Right renal cortex interstitium (tissue), 3 donors: ENCODE results near the gene LRBA. TPM values are rescaled to one million over a fixed set of nuclear protein-coding genes. Genes with fewer than 3 reads are reported as not detected.
"Not testable (repeated sequence)": the region's sequence is repeated elsewhere in the genome, so short reads cannot be mapped to it uniquely, and the experiment has no call there.

Experiments used
- DNase-seq, 3 donors: peaks; one replicate each; pipeline ENCODE4 v3.0.0-alpha.2; 2013; ENCODE audit warnings: low read depth in 3 of 3, low spot score in 2 of 3
- polyA plus RNA-seq, 3 donors: library from polyadenylated mRNA; unstranded; fragments of 120-200 nt; gene quantifications; one replicate each; pipeline ENCODE4 v1.2.1, GENCODE V29; 2013; ENCODE audit not compliant: insufficient read length in 3 of 3

LRBA gene
- polyA plus RNA-seq = 10 to 100 TPM; 73.2 to 74.5 (median 73.8) TPM

GRCh38 chr4:151014521-151015458, at the start of gene LRBA:
LRBA (minus strand) TSS chr4:151015284; CDS start chr4:151014642, 642 bp downstream.
- DNase-seq = peak; percentile 67 to 74 (median 72)

GRCh38 chr4:151063143-151063542, 48.1 kb upstream of the LRBA start:
- DNase-seq = not testable (repeated sequence)

- no peak for DNase-seq
These were observed 40.5 kb upstream of the LRBA start for GRCh38 chr4:151055539-151055938.

- DNase-seq = no peak
These were observed 37.7 kb upstream of the LRBA start for GRCh38 chr4:151052785-151053184.

- DNase-seq = no peak
These were observed 34.4 kb upstream of the LRBA start for GRCh38 chr4:151049430-151049884.

GRCh38 chr4:151048913-151049312, 33.8 kb upstream of the LRBA start:
- DNase-seq = no peak

- no peak for DNase-seq
These were observed 31.5 kb upstream of the LRBA start for GRCh38 chr4:151046609-151047008.

- no peak for DNase-seq
These were observed 30.8 kb upstream of the LRBA start for GRCh38 chr4:151045907-151046306.

GRCh38 chr4:151043803-151044515, 28.9 kb upstream of the LRBA start:
- no peak for DNase-seq

- DNase-seq = no peak
These were observed 24.6 kb upstream of the LRBA start for GRCh38 chr4:151039733-151040132.

- no peak for DNase-seq
These were observed 23.5 kb upstream of the LRBA start for GRCh38 chr4:151038452-151039157.

- no peak for DNase-seq
These were observed 20.8 kb upstream of the LRBA start for GRCh38 chr4:151035911-151036310.

GRCh38 chr4:151035328-151035727, 20.2 kb upstream of the LRBA start:
- DNase-seq = no peak

GRCh38 chr4:151034829-151035228, 19.7 kb upstream of the LRBA start:
- DNase-seq = no peak

- DNase-seq = no peak
These were observed 16.9 kb upstream of the LRBA start for GRCh38 chr4:151031831-151032605.

GRCh38 chr4:151029537-151029936, 14.5 kb upstream of the LRBA start:
- DNase-seq = no peak

GRCh38 chr4:151029006-151029405, 13.9 kb upstream of the LRBA start:
- DNase-seq = not testable (repeated sequence)

- DNase-seq = no peak
These were observed 10.7 kb upstream of the LRBA start for GRCh38 chr4:151025759-151026158.

- no peak for DNase-seq
These were observed 7.5 kb upstream of the LRBA start for GRCh38 chr4:151022586-151022985.
